Measurements from ENCODE around the gene AFF4. TPM values are rescaled to one million over a fixed set of nuclear protein-coding genes. Genes with fewer than 3 reads are reported as not detected.
"Not testable (repeated sequence)": the region's sequence is repeated elsewhere in the genome, so short reads cannot be mapped to it uniquely, and the experiment has no call there.

AFF4 gene
- total RNA-seq, 1 donor from 2014 or later, result 128 TPM

GRCh38 chr5:132962429-132963021 is 909 bp downstream of the AFF4 start:
- Mint-ChIP-seq H3K27me3 (ENCODE audit: low read depth) (no peaks in the 10 kb centered on the region), H3K4me3 (ENCODE audit: unreplicated experiment) (peak overlapping the region; percentile 97), H3K36me3 (ENCODE audit: low read depth) (peaks cover 2% of the 10 kb centered on the region), H3K9me3 (ENCODE audit: low read depth) (no peaks in the 10 kb centered on the region), H3K27ac (ENCODE audit: unreplicated experiment) (peak overlapping the region; percentile 100), H3K4me1 (ENCODE audit: low read depth) (peaks cover 45% of the 10 kb centered on the region)
- TF ChIP-seq CTCF (IDR thresholded peaks at IDR 0.05), result no peak
- no peak for DNase-seq (ENCODE audit: low spot score)

- peak overlapping the region; percentile 97 for H3K4me3 Mint-ChIP-seq (ENCODE audit: unreplicated experiment)
- H3K27ac Mint-ChIP-seq (ENCODE audit: unreplicated experiment), result peak overlapping the region; percentile 100
- no peak for DNase-seq (ENCODE audit: low spot score)
- no peaks in the 10 kb centered on the region for H3K27me3 Mint-ChIP-seq (ENCODE audit: low read depth)
- H3K9me3 Mint-ChIP-seq (ENCODE audit: low read depth), result no peaks in the 10 kb centered on the region
- no peak for TF ChIP-seq CTCF (IDR thresholded peaks at IDR 0.05)
- peaks cover 2% of the 10 kb centered on the region for H3K36me3 Mint-ChIP-seq (ENCODE audit: low read depth)
- H3K4me1 Mint-ChIP-seq (ENCODE audit: low read depth), result peaks cover 45% of the 10 kb centered on the region
Observed at GRCh38 chr5:132961887-132962286, 1.5 kb downstream of the AFF4 start.

GRCh38 chr5:132961123-132961815 is 2.2 kb downstream of the AFF4 start:
- H3K4me3 Mint-ChIP-seq (ENCODE audit: unreplicated experiment), result peak overlapping the region; percentile 97
- peaks cover 45% of the 10 kb centered on the region for H3K4me1 Mint-ChIP-seq (ENCODE audit: low read depth)
- DNase-seq (ENCODE audit: low spot score); H3K27me3 Mint-ChIP-seq (ENCODE audit: low read depth); H3K36me3 Mint-ChIP-seq (ENCODE audit: low read depth); H3K9me3 Mint-ChIP-seq (ENCODE audit: low read depth): not testable (repeated sequence)
- H3K27ac Mint-ChIP-seq (ENCODE audit: unreplicated experiment), result peak overlapping the region; percentile 100

GRCh38 chr5:132956166-132956799 is 7.2 kb downstream of the AFF4 start:
- DNase-seq (ENCODE audit: low spot score); H3K27me3 Mint-ChIP-seq (ENCODE audit: low read depth); H3K9me3 Mint-ChIP-seq (ENCODE audit: low read depth); H3K4me3 Mint-ChIP-seq (ENCODE audit: unreplicated experiment); H3K36me3 Mint-ChIP-seq (ENCODE audit: low read depth): not testable (repeated sequence)
- H3K4me1 Mint-ChIP-seq (ENCODE audit: low read depth), result peaks cover 63% of the 10 kb centered on the region
- peak overlapping the region; percentile 8 for H3K27ac Mint-ChIP-seq (ENCODE audit: unreplicated experiment)

DNA sequence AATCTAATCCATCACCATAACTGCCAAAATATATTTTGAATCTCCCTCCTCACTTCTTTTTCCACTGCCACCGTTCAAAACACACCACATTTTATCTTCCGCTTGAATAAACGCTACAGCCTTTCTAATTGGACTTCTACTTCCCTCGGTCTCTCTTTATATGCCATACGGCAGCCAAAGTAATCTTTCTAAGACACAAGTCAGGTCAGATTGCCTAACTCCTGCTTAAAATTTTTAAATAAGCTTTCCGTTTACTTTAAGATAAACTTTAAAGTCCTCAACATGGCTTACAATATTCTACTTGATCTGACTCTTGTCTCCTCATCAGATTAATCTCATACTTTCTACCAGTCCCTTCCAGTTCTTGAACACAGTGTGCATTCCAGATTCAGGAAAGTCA is 9.7 kb downstream of the AFF4 start:
- no peak for DNase-seq (ENCODE audit: low spot score)
- Mint-ChIP-seq H3K4me1 (ENCODE audit: low read depth) (peaks cover 53% of the 10 kb centered on the region), H3K36me3 (ENCODE audit: low read depth) (peaks cover 11% of the 10 kb centered on the region), H3K9me3 (ENCODE audit: low read depth) (no peaks in the 10 kb centered on the region), H3K27me3 (ENCODE audit: low read depth) (no peaks in the 10 kb centered on the region), H3K27ac (ENCODE audit: unreplicated experiment) (peak overlapping the region; percentile 20), H3K4me3 (ENCODE audit: unreplicated experiment) (no peak overlapping the region)
- TF ChIP-seq CTCF (IDR thresholded peaks at IDR 0.05), result no peak

GRCh38 chr5:132952829-132953228 is 10.6 kb downstream of the AFF4 start:
- Mint-ChIP-seq H3K4me1 (ENCODE audit: low read depth) (peaks cover 55% of the 10 kb centered on the region), H3K27me3 (ENCODE audit: low read depth) (no peaks in the 10 kb centered on the region), H3K9me3 (ENCODE audit: low read depth) (no peaks in the 10 kb centered on the region), H3K4me3 (ENCODE audit: unreplicated experiment) (no peak overlapping the region), H3K36me3 (ENCODE audit: low read depth) (peaks cover 11% of the 10 kb centered on the region), H3K27ac (ENCODE audit: unreplicated experiment) (peak overlapping the region; percentile 75)
- no peak for DNase-seq (ENCODE audit: low spot score)
- TF ChIP-seq CTCF (IDR thresholded peaks at IDR 0.05), result no peak
